H1 (cell line): ENCODE results near the gene PI4KB. TPM values are rescaled to one million over a fixed set of nuclear protein-coding genes. Genes with fewer than 3 reads are reported as not detected.

Source experiments
- CBX8 ChIP-seq: fragments of 300-800, 300-1000 bp; sonication (generic); IDR thresholded peaks from 2 replicates; pipeline ENCODE4 v1.7.1; 2016; ENCODE audit warnings: low read depth, low read length, borderline replicate concordance
- EGR1 ChIP-seq: IDR thresholded peaks from 2 replicates; pipeline ENCODE4 v1.6.1; 2011; ENCODE audit warnings: low read depth, low read length, borderline replicate concordance
- EZH2 ChIP-seq: fragments of 200-600 bp; sonication (generic); IDR thresholded peaks from 2 replicates; pipeline ENCODE4 v1.7.1; 2012; ENCODE audit warnings: low read depth, mild to moderate bottlenecking, moderate library complexity, low read length, inconsistent platforms; ENCODE audit not compliant: severe bottlenecking
- FOSL1 ChIP-seq: IDR thresholded peaks from 2 replicates; pipeline ENCODE4 v1.6.1; 2011; ENCODE audit warnings: mild to moderate bottlenecking, low read depth, low read length, moderate library complexity; ENCODE audit not compliant: insufficient read depth
- KDM1A ChIP-seq: fragments of 200-600, 300-600 bp; sonication (generic); IDR thresholded peaks from 2 replicates; pipeline ENCODE4 v1.7.1; 2016; ENCODE audit warnings: mild to moderate bottlenecking, low read length, borderline replicate concordance
- KDM4A ChIP-seq: IDR thresholded peaks from one replicate; pipeline ENCODE4 v1.7.1; 2012; ENCODE audit warnings: low read depth, mild to moderate bottlenecking, moderate library complexity, low read length, inconsistent platforms; ENCODE audit not compliant: severe bottlenecking
- SAP30 ChIP-seq: fragments of 300-600 bp; sonication (generic); IDR thresholded peaks from 2 replicates; pipeline ENCODE4 v1.7.1; 2012; ENCODE audit warnings: low read length, moderate library complexity, mild to moderate bottlenecking, inconsistent platforms; ENCODE audit not compliant: insufficient read depth, insufficient replicate concordance
- TBP ChIP-seq: IDR thresholded peaks from 2 replicates; pipeline ENCODE4 v1.6.1; 2011; ENCODE audit warnings: low read depth, low read length, improper control_type of control experiment
- polyA plus RNA-seq, 7 experiments: library from polyadenylated mRNA; depleted of rRNA in 3 of 7; stranded (reverse) in 5 of 7; unstranded in 2 of 7; fragments of >200 nt in 5 of 7; fragments of 200-250 nt in 2 of 7; gene quantifications; 1 replicate in 5 of 7; 2 replicates in 1 of 7; 4 replicates in 1 of 7; pipeline versions ENCODE4 v1.2.1 to v1.2.3, GENCODE V29; 2011 to 2013; ENCODE audit warnings: missing spikeins in 2 of 7, mixed read lengths in 2 of 7
- total RNA-seq: library from RNA; stranded (reverse); fragmentation: NEBNext Ultra II Directional; extraction: Animal tissue kit (Norgen Biotek cat#: 25700); gene quantifications from 2 replicates; pipeline ENCODE4 v1.2.1, GENCODE V29; 2021
- TF ChIP-seq, protein P1 (sequence below): IDR thresholded peaks from 2 replicates; pipeline ENCODE4 v1.6.1; 2011; ENCODE audit warnings: low read length, improper control_type of control experiment

The PI4KB gene
- total and polyA plus RNA-seq, 2 of the 8 experiments (the other 6 are each of a cell fraction or from before 2014, with no cell fraction given), result 30.1 to 37.1 TPM

DNA sequence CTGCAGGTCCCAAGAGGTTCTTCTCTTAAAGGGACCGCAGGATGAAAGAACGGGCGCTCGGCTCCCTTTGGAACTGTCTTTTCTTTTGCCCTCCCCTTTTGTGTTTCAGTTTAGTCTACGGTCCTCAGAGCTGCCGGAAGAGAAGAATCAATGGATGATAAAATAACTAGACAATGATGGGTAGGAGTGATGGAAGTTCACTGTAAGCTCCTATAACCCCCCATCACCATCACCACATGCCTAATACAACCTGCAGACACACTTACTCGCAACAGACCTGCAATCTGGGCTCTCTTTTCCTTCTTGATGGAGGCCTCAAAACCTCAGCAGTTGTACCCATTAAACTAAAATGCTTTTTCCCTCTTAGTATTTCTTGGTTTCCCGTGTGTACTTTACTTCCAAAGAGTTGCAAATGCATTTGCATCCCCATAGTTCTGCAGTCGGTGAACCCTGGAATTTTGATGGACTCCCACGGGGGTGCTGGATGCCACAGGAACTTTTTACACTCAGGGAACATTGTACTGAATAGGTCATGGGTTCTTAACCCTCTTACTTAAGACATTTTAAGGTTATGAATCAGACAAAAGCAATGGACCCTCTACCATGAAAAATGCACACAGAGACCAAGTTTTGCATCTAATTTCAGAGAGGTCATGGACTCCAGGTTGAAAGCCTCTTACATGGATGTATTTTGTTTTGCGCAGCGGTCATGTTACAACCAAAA, 20.5 kb upstream of the PI4KB start (continued):
- TF ChIP-seq EZH2 (no peak), KDM1A (no peak), CBX8 (no peak), FOSL1 (no peak), TBP (no peak), EGR1 (no peak), KDM4A (no peak), SAP30 (no peak)
- TF ChIP-seq, protein P1, sequence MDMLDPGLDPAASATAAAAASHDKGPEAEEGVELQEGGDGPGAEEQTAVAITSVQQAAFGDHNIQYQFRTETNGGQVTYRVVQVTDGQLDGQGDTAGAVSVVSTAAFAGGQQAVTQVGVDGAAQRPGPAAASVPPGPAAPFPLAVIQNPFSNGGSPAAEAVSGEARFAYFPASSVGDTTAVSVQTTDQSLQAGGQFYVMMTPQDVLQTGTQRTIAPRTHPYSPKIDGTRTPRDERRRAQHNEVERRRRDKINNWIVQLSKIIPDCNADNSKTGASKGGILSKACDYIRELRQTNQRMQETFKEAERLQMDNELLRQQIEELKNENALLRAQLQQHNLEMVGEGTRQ, result no peak
